ENCODE measurements around the gene AP1M2. TPM values are rescaled to one million over a fixed set of nuclear protein-coding genes. Genes with fewer than 3 reads are reported as not detected.

AP1M2 gene
- total RNA-seq, 3 donors from 2014 or later, result 34.1 to 49.9 TPM; not detected in 1

GRCh38 chr19:10625762-10626138 is 38.6 kb upstream of the AP1M2 start:
- no peak for DNase-seq (ENCODE audit: low spot score in 2 of 2)
- Histone ChIP-seq H3K4me1 (peaks cover 0 to 15% of the 10 kb centered on the region in 2 donors), H3K27ac (peak overlapping the region; percentile 92 to 95), H3K36me3 (no peaks in the 10 kb centered on the region), H3K9me3 (no peaks in the 10 kb centered on the region), H3K27me3 (no peaks in the 10 kb centered on the region), H3K4me3 (peak overlapping the region; percentile 52 to 89 (median 82))
- intact Hi-C loops (cut with DNase I; ENCODE audit: low total_unique reads), result no loop called here
- no peak for TF ChIP-seq POLR2A (IDR thresholded peaks at IDR 0.05)
- TF ChIP-seq POLR2AphosphoS5 (IDR thresholded peaks at IDR 0.05), result no peak
- TF ChIP-seq, protein P1, sequence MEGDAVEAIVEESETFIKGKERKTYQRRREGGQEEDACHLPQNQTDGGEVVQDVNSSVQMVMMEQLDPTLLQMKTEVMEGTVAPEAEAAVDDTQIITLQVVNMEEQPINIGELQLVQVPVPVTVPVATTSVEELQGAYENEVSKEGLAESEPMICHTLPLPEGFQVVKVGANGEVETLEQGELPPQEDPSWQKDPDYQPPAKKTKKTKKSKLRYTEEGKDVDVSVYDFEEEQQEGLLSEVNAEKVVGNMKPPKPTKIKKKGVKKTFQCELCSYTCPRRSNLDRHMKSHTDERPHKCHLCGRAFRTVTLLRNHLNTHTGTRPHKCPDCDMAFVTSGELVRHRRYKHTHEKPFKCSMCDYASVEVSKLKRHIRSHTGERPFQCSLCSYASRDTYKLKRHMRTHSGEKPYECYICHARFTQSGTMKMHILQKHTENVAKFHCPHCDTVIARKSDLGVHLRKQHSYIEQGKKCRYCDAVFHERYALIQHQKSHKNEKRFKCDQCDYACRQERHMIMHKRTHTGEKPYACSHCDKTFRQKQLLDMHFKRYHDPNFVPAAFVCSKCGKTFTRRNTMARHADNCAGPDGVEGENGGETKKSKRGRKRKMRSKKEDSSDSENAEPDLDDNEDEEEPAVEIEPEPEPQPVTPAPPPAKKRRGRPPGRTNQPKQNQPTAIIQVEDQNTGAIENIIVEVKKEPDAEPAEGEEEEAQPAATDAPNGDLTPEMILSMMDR (IDR thresholded peaks at IDR 0.05), result no peak

DNA sequence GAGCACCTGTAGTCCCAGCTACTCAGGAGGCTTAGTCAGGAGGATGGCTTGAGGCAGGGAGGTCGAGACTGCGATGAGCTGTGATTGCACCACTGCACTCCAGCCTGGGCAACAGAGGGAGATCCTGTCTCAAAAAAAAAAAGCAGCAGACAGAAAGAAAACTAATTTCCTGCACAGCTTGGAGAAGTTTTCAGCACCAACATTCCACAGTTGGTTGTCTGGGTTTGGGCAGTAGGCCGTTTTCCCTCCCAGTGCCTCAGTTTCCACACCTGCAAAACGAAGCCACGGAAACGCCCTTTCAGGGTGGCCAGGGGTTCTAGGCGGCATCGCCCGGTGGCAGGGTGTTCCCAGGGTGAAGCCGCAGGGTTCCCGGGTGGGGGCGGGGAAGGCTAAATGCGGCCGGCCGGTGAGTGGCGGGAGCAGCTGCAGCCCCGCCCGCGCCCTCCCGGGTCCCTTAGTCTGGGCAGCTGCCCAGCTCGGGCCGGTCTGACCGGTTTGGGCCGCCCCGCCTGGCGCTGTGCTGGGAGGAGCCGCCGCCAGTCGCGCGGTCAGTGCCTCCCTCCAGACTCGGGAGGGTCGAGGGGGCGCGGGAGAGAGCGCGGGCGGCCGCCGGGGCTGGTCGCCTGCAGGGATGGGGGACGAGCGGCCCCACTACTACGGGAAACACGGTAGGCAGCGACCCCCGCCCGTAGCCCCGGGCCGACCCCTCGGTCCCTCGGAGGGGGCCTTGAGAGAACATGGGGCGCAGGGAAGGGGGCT is 38.1 kb upstream of the AP1M2 start, which contains the start of gene SLC44A2:
Gene SLC44A2, plus strand, starts transcription at position 551 of the 759 bp plus-strand sequence. Its CDS starts 81 bp downstream, at position 632.
- intact Hi-C loops (cut with DNase I; ENCODE audit: low total_unique reads), result no loop called here
- DNase-seq (ENCODE audit: low spot score in 2 of 2), result peak; percentile 80 to 95

DNA sequence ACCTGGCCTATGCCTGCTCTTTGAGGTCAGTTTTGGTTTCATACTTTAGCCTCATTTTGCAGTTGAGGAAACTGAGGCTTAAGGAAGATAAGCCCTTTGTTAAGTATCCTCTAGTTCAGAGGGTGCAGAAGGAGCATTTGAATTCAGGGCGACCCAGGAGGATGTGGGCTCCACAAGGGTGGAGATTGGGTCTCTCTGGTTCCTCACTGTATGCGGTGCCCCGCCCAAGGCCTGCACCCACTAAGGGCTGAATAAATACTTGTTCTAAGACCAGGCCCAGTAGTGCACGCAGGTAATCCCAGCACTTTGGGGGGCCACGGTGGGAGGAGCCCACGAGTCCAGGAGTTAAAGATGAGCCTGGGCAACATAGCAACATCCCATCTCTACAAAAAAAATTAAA is 37.5 kb upstream of the AP1M2 start:
- peak overlapping the region in 2 of 3 donors; percentile 82 to 89 for H3K4me3 ChIP-seq
- H3K27ac ChIP-seq, result peak overlapping the region; percentile 92 to 95

More for the DNA sequence above, 38.1 kb upstream of the AP1M2 start, which contains the start of gene SLC44A2:
- Histone ChIP-seq H3K27ac (peak within 1 kb of the TSS; percentile 92 to 95), H3K9me3 (no peaks in the 10 kb centered on the region), H3K27me3 (no peaks in the 10 kb centered on the region), H3K4me3 (peak within 1 kb of the TSS; percentile 52 to 89 (median 82)), H3K4me1 (peaks cover 0 to 15% of the 10 kb centered on the region in 2 donors), H3K36me3 (no peaks in the 10 kb centered on the region)
- TF ChIP-seq, protein P1 (IDR thresholded peaks at IDR 0.05), result no peak
- TF ChIP-seq POLR2AphosphoS5 (IDR thresholded peaks at IDR 0.05) (peak; percentile 58 to 83 (median 81)), POLR2A (IDR thresholded peaks at IDR 0.05) (peak; percentile 25)

GRCh38 chr19:10621966-10622365 is 34.9 kb upstream of the AP1M2 start:
- no peaks in the 10 kb centered on the region for H3K9me3 ChIP-seq
- DNase-seq (ENCODE audit: low spot score in 2 of 2), result no peak
- intact Hi-C loops (cut with DNase I; ENCODE audit: low total_unique reads), result no loop called here
- no peaks in the 10 kb centered on the region for H3K36me3 ChIP-seq
- TF ChIP-seq POLR2A (IDR thresholded peaks at IDR 0.05) (no peak), POLR2AphosphoS5 (IDR thresholded peaks at IDR 0.05) (no peak)
- TF ChIP-seq, protein P1 (IDR thresholded peaks at IDR 0.05), result no peak
- no peak overlapping the region for H3K4me3 ChIP-seq
- no peak overlapping the region for H3K27ac ChIP-seq
- no peaks in the 10 kb centered on the region for H3K27me3 ChIP-seq
- peaks cover 0 to 15% of the 10 kb centered on the region in 2 donors for H3K4me1 ChIP-seq

More for the DNA sequence above, 37.5 kb upstream of the AP1M2 start:
- Histone ChIP-seq H3K4me1 (peaks cover 0 to 15% of the 10 kb centered on the region in 2 donors), H3K9me3 (no peaks in the 10 kb centered on the region), H3K27me3 (no peaks in the 10 kb centered on the region), H3K36me3 (no peaks in the 10 kb centered on the region)
- no peak for DNase-seq (ENCODE audit: low spot score in 2 of 2)
- no peak for TF ChIP-seq POLR2A (IDR thresholded peaks at IDR 0.05)
- TF ChIP-seq, protein P1 (IDR thresholded peaks at IDR 0.05), result no peak
- TF ChIP-seq POLR2AphosphoS5 (IDR thresholded peaks at IDR 0.05), result no peak
- intact Hi-C loops (cut with DNase I; ENCODE audit: low total_unique reads), result no loop called here

GRCh38 chr19:10620786-10621185 is 33.7 kb upstream of the AP1M2 start:
- H3K9me3 ChIP-seq, result no peaks in the 10 kb centered on the region
- DNase-seq (ENCODE audit: low spot score in 2 of 2), result no peak
- H3K4me1 ChIP-seq, result peaks cover 0 to 12% of the 10 kb centered on the region in 2 donors
- H3K27me3 ChIP-seq, result no peaks in the 10 kb centered on the region
- intact Hi-C loops (cut with DNase I; ENCODE audit: low total_unique reads), result no loop called here
- no peak overlapping the region for H3K27ac ChIP-seq
- no peaks in the 10 kb centered on the region for H3K36me3 ChIP-seq
- TF ChIP-seq, protein P1 (IDR thresholded peaks at IDR 0.05), result no peak
- no peak for TF ChIP-seq POLR2AphosphoS5 (IDR thresholded peaks at IDR 0.05)
- TF ChIP-seq POLR2A (IDR thresholded peaks at IDR 0.05), result no peak
- no peak overlapping the region for H3K4me3 ChIP-seq
